OCI-LY3 (cell line): ENCODE measurements around the gene FSHR.

Experiments
- H2AFZ ChIP-seq: fragments of 200-600, 300-600 bp; shearing (Covaris generic); 2 replicates; pipeline ENCODE4 v1.6.0; 2014; ENCODE audit warnings: antibody characterized with exemption, low read depth, low read length
- H3K27ac ChIP-seq: fragments of 200-600, 300-600 bp; sonication (generic); 2 replicates; pipeline ENCODE4 v1.5.1; 2014; ENCODE audit warnings: mild to moderate bottlenecking, low read length, moderate library complexity, mixed read lengths
- H3K27me3 ChIP-seq: fragments of 200-600, 300-600 bp; sonication (generic); 2 replicates; pipeline ENCODE4 v1.6.1; 2014; ENCODE audit warnings: low read depth, low read length, mixed read lengths
- H3K36me3 ChIP-seq: fragments of 200-600, 300-600 bp; sonication (generic); replicated peaks from 2 replicates; pipeline ENCODE3; 2014; ENCODE audit warnings: low read depth, low read length, mixed read lengths
- H3K4me1 ChIP-seq: fragments of 300-600, 200-600 bp; sonication (generic); 2 replicates; pipeline ENCODE4 v1.6.1; 2014; ENCODE audit warnings: low read length, mixed read lengths
- H3K4me2 ChIP-seq: fragments of 200-600, 300-600 bp; sonication (generic); 2 replicates; pipeline ENCODE4 v1.6.1; 2014; ENCODE audit warnings: low read length, mixed read lengths
- H3K4me3 ChIP-seq: fragments of 300-600, 200-600 bp; sonication (generic); 2 replicates; pipeline ENCODE4 v1.5.1; 2014; ENCODE audit warnings: antibody characterized with exemption, mild to moderate bottlenecking, low read length, moderate library complexity
- H3K79me2 ChIP-seq: fragments of 300-600, 200-600 bp; shearing (Covaris generic); 2 replicates; pipeline ENCODE4 v1.6.1; 2014; ENCODE audit warnings: mild to moderate bottlenecking, low read length, mixed read lengths
- H3K9ac ChIP-seq: fragments of 300-600, 200-600 bp; shearing (Covaris generic); 2 replicates; pipeline ENCODE4 v1.6.0; 2014; ENCODE audit warnings: mild to moderate bottlenecking, low read length, moderate library complexity
- H3K9me3 ChIP-seq: fragments of 200-600, 300-600 bp; shearing (Covaris generic); 2 replicates; pipeline ENCODE4 v1.6.1; 2014; ENCODE audit warnings: low read length, mixed read lengths; ENCODE audit not compliant: insufficient read depth
- H4K20me1 ChIP-seq: fragments of 200-600, 300-600 bp; sonication (generic); 2 replicates; pipeline ENCODE4 v1.6.1; 2016; ENCODE audit warnings: low read length, mixed read lengths; ENCODE audit not compliant: insufficient read depth
- EZH2phosphoT487 ChIP-seq: fragments of 200-600 bp; shearing (Covaris generic); IDR thresholded peaks from 2 replicates; pipeline ENCODE4 v1.6.1; 2018; ENCODE audit warnings: antibody characterized with exemption, mixed run types, low read depth
- TF ChIP-seq, protein P1 (sequence below): fragments of 200-600, 300-600 bp; sonication (generic); IDR thresholded peaks from 2 replicates; pipeline ENCODE4 v1.5.1; 2014; ENCODE audit warnings: antibody characterized with exemption, low read length, low read depth

Gene FSHR

DNA sequence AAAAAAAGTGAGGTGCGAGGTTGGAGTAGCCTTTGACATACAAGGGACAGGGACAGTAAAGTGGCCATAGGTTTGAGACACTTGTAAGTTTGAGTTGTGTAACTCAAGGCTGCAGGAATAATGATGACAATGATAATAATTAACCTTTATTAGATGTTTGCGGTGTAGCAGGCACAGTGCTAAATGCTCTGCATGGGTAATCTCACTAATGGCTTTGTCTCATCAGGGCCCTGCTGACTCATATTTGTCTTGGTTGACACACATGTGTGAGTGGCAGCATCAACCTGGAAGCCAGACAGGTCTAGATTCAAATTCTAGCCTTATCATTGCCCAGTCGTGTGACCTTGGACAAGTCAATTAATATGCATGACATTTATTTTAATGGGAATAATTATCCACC is 126.2 kb downstream of the FSHR start:
- no peak for TF ChIP-seq EZH2phosphoT487
- TF ChIP-seq, protein P1, sequence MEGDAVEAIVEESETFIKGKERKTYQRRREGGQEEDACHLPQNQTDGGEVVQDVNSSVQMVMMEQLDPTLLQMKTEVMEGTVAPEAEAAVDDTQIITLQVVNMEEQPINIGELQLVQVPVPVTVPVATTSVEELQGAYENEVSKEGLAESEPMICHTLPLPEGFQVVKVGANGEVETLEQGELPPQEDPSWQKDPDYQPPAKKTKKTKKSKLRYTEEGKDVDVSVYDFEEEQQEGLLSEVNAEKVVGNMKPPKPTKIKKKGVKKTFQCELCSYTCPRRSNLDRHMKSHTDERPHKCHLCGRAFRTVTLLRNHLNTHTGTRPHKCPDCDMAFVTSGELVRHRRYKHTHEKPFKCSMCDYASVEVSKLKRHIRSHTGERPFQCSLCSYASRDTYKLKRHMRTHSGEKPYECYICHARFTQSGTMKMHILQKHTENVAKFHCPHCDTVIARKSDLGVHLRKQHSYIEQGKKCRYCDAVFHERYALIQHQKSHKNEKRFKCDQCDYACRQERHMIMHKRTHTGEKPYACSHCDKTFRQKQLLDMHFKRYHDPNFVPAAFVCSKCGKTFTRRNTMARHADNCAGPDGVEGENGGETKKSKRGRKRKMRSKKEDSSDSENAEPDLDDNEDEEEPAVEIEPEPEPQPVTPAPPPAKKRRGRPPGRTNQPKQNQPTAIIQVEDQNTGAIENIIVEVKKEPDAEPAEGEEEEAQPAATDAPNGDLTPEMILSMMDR, result no peak

DNA sequence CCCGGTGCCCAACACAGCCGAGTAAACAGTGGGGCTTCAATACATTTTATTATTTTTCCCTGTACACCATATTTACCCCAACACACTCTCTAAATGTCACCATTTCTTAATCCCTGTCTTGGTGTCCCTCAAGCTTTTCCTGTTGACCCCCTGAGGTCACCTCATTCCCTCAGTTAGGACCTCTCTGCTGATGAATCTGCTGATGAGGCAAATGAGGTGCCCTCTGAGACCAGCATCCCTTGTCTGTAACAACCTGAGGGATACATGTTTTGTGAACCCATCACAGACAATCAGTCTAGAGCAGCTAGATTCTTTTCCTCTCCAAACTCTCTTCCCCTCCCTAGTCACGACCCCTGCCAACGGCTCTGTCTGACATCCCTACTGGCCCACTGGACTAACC is 127.6 kb downstream of the FSHR start:
- H2AFZ ChIP-seq, result no peak overlapping the region
- H4K20me1 ChIP-seq, result no peaks in the 10 kb centered on the region
- H3K9ac ChIP-seq, result no peak overlapping the region
- no peak overlapping the region for H3K4me2 ChIP-seq
- no peak overlapping the region for H3K4me3 ChIP-seq
- no peaks in the 10 kb centered on the region for H3K27me3 ChIP-seq
- peaks cover 19% of the 10 kb centered on the region for H3K4me1 ChIP-seq
- TF ChIP-seq, protein P1, result no peak
- no peak for TF ChIP-seq EZH2phosphoT487
- no peaks in the 10 kb centered on the region for H3K36me3 ChIP-seq
- no peaks in the 10 kb centered on the region for H3K79me2 ChIP-seq
- H3K27ac ChIP-seq, result no peak overlapping the region
- no peaks in the 10 kb centered on the region for H3K9me3 ChIP-seq

More for the DNA sequence above, 126.2 kb downstream of the FSHR start:
- Histone ChIP-seq H3K9me3 (no peaks in the 10 kb centered on the region), H3K27ac (no peak overlapping the region), H2AFZ (no peak overlapping the region), H3K27me3 (no peaks in the 10 kb centered on the region), H3K4me3 (peak overlapping the region; percentile 31; the same call in 1 of the 2 replicates), H3K4me1 (peaks cover 19% of the 10 kb centered on the region), H3K79me2 (no peaks in the 10 kb centered on the region), H3K4me2 (peak overlapping the region; percentile 65), H3K9ac (no peak overlapping the region), H4K20me1 (no peaks in the 10 kb centered on the region), H3K36me3 (no peaks in the 10 kb centered on the region)

DNA sequence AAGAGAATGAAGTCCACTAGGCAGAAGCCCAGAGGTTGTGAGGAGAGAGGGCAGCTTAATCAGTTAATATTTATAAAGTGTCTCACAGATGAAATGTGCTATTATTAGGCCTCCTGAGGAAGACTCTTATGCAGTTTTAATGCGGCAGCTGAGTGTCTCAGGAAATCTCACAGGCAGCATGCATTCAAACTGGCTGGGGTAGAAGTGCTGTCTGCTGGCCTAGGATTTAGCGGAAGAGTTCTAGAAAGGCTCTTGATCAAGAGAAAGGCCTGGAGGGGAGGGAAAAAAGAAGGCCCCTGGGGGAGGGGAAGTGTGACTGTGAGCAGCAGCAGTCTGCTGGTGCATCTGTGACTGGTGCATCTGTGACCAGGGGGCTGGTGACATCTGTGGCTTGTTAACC is 133.0 kb downstream of the FSHR start:
- Histone ChIP-seq H3K9me3 (no peaks in the 10 kb centered on the region), H3K9ac (no peak overlapping the region), H3K4me1 (no peaks in the 10 kb centered on the region), H3K4me3 (no peak overlapping the region), H3K4me2 (no peak overlapping the region), H4K20me1 (no peaks in the 10 kb centered on the region), H3K27ac (no peak overlapping the region), H3K27me3 (no peaks in the 10 kb centered on the region), H3K36me3 (no peaks in the 10 kb centered on the region), H2AFZ (no peak overlapping the region), H3K79me2 (no peaks in the 10 kb centered on the region)
- TF ChIP-seq, protein P1, result no peak
- no peak for TF ChIP-seq EZH2phosphoT487

DNA sequence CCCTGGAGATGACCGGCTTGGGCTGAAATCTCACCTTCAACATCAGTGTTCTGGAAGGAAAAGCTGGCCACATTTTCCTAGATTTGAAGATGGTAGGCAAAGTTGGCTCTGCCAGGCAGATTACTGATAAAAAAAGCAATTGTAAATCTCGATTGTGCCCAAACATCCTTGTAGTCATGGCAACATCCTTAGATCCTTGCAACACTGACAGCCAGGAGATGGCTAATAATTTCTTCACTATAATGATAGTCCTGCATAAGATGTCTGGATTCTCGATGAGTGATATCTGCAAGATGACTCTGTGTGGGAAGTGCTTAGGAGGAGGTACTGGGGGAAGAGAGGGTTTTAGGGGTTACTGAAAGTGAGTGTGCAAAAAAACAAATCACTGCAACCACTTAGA is 149.1 kb downstream of the FSHR start:
- H3K4me1 ChIP-seq, result peaks cover 42% of the 10 kb centered on the region
- no peaks in the 10 kb centered on the region for H3K27me3 ChIP-seq
- H3K27ac ChIP-seq, result peak overlapping the region; percentile 85; the same call in 1 of the 2 replicates
- H2AFZ ChIP-seq, result no peak overlapping the region
- TF ChIP-seq, protein P1, result no peak
- TF ChIP-seq EZH2phosphoT487, result no peak
- no peaks in the 10 kb centered on the region for H4K20me1 ChIP-seq
- H3K4me3 ChIP-seq, result no peak overlapping the region; the same call in 1 of the 2 replicates
- H3K36me3 ChIP-seq, result no peaks in the 10 kb centered on the region
- H3K9me3 ChIP-seq, result no peaks in the 10 kb centered on the region
- H3K79me2 ChIP-seq, result no peaks in the 10 kb centered on the region
- H3K9ac ChIP-seq, result no peak overlapping the region
- H3K4me2 ChIP-seq, result peak overlapping the region; percentile 78
